ENCODE data around the gene ZDHHC14. TPM values are rescaled to one million over a fixed set of nuclear protein-coding genes. Genes with fewer than 3 reads are reported as not detected.
A peak's percentile ranks its signal among the peaks of the same experiment; 100 is the strongest.

ZDHHC14 gene
- total RNA-seq, 1 donor from 2014 or later: 10.0 TPM

DNA sequence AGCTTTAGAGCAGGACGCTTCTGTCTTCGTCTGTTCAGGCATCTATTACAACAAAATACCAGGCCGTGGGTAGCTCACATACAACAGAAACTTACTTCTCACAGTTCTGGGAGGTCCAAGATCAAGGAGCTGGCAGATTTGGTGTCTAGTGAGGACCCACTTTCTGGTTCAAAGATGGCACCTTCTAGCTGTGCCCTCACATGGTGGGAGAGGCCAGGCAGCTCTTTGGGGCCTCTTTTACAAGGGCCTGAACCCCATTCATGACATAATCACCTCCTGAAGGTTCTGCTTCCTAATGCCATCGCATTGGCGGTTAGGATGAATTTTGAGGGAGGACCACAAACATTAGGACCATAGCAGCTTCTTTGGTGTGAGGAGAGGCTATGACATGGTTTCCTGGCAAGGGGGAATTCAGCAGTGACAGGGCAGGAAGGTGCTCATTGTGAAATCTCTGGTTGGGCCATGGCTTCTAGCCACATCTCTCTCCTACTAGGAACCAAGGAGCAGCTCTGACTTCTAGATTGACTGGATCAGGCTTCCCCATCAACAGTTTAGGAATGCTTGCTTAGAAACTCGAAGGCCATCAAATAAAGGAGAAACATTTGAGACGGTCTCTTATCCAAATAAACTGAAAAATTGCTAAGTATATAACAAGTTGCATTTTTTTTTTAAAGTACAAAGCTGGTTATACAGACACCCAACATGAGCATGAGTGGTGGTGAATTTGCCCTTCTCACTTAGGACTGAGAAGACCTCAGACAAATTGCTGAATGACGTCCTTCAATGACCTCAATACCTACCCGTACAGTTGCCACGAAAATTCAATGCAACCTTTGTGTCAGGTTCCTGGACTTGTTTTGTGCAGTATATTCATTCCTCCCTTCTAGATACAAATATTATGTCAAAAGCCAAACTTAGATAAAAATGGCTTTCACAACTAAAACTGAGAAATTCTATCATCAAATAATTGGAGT lies 140.7 kb downstream of the ZDHHC14 start:
- DNase-seq (no peak), ATAC-seq (no peak)
- intact Hi-C loops (cut with micrococcal nuclease): no loop called here

DNA sequence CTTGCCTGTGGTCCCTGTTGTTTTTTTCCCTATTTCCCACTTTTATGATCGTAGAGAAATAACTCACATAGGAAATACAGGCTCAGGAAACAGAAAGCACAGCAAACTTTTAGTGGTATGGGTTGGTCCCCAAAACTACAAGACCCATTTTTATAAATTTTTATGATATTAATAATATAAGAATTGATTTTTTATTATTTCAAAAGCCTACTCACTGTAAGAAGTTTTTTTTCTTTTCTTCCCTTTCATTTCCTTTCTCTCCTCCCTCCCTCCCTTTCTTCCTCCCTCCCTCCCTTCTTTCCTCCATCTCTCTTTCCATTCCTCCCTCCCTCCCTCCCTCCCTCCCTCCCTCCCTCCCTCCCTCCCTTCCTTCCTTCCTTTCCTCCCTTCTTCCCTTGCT lies 141.5 kb downstream of the ZDHHC14 start:
- intact Hi-C loops (cut with micrococcal nuclease): no loop called here
- ATAC-seq (no peak), DNase-seq (no peak)

DNA sequence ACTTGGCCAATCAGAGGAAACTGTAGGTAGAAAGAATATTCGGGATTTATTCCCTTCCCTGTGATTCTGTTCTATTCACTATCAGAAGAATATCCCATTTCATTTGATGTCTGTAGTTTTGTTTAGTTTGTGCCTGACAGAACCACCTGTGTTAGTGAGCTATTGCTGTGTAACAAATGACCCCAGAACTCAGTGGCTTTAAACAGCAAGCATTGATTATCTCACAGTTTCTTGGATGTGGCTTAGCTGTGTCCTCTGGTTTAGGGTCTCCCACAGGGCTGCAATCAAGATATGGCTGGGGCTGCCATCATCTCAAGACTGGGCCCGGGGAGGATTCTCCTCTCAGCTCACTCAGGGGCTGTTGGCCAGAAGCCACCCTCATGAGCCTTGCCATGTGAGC lies 143.7 kb downstream of the ZDHHC14 start:
- intact Hi-C loops (cut with micrococcal nuclease): no loop called here
- ATAC-seq: no peak
- no peak for DNase-seq

DNA sequence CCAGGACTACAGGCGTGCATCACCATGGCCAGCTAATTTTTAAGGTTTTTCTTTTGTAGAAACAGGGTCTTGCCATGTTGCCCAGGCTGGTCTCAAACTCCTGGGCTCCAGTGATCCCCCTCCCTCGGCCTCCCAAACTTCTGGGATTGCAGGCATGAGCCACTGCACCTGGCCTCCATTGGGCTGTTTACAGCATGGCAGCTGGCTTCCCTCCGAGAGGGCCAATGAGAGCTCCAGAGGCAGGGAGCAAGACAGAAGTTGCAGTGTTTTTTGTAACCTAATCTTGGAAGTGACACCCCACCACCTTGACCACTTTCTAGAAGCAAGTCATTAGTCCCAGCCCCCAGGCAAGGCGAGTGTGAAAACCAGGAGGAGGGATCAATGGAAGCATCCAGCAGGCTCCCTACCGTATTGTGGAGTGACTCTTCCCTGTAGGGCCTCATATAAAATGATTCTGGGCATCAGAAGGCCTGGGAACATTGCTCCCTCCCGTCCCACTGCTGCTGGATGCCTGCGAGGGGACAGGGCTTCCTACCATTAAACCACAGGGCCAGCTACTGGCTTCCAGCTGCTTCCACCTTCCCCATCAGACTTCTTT lies 144.4 kb downstream of the ZDHHC14 start:
- intact Hi-C loops (cut with micrococcal nuclease): no loop called here
- ATAC-seq (no peak), DNase-seq (no peak)

DNA sequence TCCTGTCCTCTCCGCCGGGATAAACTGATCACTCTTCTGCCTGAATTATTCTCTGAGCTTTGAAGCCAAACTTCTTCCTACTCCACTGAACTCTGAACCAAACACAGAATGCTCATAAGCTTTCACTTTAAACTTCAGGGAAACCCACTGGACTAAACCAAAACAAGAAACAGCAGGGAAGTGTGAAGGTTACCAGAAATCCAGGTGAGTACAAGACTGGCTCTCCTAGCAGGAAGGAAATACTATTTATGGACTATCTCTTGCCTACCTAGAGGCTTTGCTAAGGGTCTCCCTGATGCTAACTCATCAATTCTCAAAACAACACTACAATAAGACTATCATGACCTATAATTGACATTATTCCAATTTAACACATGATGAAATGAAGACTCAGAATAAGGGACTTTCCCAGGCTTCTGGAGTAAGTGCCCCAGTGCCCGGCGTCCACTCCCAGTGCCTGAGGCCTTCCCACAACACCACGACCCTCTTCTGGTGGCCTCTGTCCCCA lies 145.0 kb downstream of the ZDHHC14 start:
- intact Hi-C loops (cut with micrococcal nuclease): no loop called here
- no peak for ATAC-seq

DNA sequence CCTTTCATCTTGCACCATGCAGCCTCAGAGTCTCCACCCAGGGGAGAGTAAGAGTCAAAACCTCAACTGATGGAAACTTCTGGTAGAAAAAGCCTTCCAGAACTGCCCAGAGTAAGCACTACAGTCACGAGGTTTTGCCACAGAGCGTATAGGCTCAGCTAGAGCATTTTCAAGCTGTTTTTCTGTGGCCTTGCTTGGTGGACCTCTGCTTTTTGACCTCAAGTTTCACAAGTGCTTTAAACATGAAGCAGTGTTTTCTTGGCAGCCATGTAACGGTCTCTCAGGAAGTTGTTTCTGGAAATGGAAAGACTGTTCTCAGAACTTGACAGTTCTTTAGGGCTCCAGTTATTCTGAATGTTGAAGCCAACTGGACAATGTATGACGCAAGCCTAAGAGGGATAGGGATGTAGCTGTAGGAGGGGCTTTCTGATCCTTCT lies 146.5 kb downstream of the ZDHHC14 start:
- DNase-seq: no peak
- peak; percentile 93 for ATAC-seq
- intact Hi-C loops (cut with micrococcal nuclease): no loop called here

More for the DNA sequence above, 145.0 kb downstream of the ZDHHC14 start:
- DNase-seq: no peak

DNA sequence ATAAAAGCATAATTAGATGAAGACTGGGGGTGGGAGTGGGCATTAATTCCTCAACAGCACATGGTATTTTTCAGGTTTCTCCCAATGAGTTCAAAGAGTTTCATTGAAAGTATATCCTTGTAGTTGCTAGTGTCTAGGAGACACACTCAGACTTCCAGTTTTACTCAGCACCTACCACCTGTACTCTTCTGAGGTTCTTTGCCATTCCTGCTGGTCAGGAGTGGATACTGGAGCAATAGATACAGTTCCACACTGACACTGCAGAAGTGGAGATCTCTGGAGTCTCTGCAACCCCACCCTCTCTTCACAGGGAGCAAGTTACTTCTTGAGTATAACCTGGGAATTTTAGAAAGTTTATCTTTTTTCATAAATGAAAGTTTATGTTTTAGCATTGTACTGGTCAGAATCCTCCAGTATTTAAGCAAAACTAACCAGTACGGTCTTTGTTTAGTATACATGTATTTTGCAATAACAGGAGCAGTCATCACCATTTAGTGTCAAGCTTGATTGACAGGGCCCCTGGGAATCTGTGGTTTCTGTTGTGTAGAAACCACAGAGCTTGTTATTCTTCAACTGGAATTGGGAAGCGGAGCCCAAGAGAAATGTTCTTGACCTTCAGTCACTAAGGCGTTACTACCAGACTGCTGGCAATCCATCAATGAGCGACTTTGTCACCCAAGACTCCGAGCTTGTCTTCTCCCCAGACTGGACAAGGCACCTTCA lies 148.1 kb downstream of the ZDHHC14 start:
- ATAC-seq: no peak
- DNase-seq: no peak
- intact Hi-C loops (cut with micrococcal nuclease): no loop called here

DNA sequence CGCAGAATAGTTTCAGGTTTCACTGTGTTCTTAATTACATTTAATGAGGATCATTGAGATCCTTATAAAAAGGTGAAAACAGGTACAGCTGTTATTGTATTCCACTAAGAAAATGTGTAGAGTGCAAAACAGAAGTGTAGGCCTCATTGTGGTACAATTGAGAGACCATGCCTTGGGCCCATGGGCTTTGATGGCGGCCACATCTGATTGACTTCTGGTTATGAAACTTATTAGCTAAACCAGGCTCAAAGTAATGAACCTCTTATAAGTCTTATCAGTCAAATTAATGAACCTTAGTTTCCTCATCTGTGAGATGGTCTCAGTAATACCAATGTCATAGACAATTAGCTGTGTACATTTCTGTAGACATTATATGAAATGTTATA lies 148.7 kb downstream of the ZDHHC14 start:
- intact Hi-C loops (cut with micrococcal nuclease): no loop called here
- no peak for DNase-seq
- ATAC-seq: no peak

DNA sequence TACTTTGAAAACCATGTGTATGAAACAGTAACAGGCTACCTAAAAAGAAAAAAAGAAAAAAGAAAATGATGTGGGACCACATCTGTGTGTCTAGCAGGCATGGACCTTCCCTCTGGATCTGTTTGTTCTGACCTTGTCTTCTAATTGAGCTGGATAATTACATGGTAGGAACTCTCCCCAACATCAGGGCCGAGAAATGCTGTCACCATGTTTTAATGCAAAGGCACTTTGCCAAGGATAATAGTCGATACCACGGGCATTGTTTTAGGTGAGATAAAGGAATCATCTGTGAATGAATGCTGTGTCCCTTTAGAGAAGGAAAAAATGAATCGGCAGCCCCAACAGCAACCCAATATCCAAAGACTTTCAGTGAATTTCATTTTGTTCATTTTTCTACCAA lies 149.1 kb downstream of the ZDHHC14 start:
- ATAC-seq (no peak), DNase-seq (no peak)
- intact Hi-C loops (cut with micrococcal nuclease): no loop called here

DNA sequence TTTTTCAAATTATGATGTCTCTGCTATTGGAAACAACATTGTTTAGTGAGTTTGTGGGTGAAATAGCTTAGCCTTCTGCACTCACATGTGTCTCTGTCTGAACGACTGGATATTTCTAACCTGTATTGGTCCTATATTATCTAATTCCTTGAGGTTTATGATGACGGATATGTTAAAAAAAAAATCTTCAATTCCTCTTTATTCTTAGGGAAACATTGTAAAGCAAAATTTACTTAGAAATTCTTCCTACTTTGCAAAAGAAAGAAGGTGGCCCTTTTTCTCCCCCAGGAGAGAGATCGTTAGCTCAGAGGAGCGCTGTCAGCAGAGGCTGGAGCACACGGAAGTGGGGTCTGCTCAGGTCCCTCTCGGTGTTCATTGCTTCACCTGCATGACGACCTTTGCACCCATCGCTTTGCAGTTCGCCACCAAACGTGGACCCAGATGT lies 149.8 kb downstream of the ZDHHC14 start:
- ATAC-seq (no peak), DNase-seq (no peak)
- intact Hi-C loops (cut with micrococcal nuclease): no loop called here

DNA sequence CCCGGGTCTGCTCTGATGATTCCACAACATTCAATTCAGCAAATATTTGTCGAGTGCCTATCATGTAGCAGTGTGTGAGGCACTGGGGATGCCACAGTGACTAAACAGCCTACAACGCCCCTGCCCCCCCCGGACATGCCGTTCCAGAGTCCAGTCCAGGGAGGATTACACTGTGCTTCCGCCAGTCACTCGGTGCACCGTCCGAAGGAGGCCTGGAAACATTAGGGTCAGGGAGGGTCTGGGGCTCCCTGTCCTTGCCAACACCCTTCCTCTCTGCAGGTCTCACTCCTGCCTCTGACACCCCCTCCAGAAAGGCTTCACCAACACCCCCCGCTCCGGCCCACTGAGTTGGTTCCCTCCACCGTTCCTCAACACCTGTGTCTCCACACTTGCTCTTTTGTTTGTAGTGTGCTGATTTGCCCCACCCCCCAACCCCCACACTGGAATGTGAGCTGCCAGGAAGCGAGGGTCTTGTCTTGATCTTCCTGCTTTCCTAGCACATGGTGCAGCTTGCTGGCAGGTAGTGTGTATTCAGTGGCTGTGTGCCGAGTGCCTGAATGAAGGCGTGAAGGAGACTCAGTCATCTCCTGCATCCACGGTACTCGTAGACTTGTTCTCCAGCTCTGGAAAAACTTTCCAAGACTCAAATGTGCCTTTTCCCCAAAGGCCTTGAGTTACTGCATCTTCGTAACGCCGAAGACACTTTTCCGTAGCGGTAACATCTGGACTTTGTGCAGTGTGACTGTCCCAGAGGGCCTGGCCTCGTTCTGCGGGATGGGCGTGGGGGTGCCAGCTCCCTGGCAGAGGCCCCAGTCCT lies 150.4 kb downstream of the ZDHHC14 start:
- intact Hi-C loops (cut with micrococcal nuclease): no loop called here
- DNase-seq (no peak), ATAC-seq (no peak)

DNA sequence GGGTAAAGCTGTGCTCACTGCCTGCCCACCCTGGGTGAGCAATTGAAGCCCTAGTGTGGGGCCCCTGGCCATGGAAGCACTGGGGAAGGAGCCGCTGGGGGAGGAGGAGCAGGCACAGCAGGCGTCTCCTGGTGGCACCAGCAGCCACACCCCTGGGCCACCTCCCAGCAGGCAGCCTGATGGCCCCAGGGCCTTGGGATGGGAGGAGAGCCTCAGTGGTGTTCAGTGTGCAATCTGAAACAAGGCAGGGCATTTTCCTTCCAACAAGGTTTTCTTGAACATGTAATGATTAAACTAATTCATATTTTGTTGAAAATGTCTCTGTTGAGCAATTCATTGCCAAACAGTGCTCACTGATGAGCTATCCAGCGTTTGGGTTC lies 151.0 kb downstream of the ZDHHC14 start:
- ATAC-seq (no peak), DNase-seq (no peak)
- intact Hi-C loops (cut with micrococcal nuclease): no loop called here

DNA sequence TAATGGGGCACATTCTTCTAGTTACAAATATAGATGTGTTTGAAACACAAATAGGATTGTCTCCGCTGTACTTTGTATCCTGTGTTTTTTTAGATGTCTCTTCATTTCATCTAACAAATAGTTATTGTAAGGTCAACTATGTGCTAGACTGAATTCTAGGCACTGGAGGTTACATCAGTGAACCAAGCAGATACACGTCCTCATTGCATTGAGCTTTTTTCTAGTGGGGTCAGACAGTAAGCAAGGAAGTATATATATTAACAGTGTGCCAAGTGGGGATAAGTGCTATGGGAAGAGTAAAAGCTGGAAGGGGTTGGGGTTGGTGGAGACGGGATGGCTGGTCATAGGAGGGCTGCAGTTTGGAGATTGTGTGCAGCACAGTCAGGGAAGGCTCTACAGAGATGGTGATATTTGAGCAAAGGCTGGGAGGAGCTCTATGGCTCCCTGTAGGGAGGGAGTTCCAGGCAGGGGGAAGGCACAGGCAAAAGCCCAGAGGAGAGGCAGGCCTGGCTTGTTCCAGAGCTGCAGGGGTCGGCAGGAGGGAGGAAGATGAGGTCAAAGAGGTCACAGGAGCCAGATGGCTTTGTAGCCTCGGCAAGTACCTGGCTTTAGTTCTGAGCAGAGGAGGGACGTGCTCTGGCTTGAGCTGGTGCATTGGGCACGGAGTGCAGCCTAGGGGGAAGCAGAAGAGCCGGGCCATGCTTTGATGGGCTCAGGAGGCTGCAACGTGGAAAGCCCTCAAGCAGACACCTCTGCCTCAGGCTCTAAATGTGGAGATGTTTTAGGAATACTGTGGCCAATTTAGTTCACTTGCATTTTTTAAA lies 152.3 kb downstream of the ZDHHC14 start:
- intact Hi-C loops (cut with micrococcal nuclease): no loop called here
- DNase-seq: no peak
- no peak for ATAC-seq

DNA sequence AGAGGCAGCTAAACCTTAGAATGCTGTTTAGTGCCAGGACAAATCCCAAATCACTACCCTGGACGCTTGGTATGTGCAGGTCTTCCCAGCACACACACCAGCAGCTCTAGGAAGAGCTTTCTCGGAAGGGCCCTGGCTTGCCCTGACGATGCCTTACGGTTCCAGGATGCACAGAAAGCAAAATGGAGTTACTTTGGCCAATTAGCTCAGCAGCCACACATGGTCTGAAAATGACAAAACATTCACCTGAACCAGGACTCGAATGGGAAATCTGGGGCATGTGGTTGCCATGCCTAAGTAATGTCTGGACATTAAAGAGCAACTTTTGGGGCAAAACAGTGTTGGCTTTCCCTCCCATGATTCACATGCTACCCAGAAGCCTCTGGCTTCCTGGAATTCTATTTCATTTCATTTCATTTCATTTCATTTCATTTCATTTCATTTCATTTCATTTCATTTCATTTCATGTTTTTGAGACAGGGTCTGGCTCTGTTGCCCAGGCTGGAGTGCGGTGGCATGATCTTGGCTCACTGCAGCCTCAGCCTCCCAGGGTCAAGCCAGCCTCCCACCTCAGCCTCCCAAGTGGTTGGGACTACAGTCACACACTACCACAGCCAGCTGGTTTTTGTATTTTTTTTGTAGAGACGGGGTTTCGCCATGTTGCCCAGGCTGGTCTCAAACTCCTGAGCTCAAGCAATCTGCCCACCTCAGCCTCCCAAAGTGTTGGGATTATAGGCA lies 153.3 kb downstream of the ZDHHC14 start:
- no peak for ATAC-seq

DNA sequence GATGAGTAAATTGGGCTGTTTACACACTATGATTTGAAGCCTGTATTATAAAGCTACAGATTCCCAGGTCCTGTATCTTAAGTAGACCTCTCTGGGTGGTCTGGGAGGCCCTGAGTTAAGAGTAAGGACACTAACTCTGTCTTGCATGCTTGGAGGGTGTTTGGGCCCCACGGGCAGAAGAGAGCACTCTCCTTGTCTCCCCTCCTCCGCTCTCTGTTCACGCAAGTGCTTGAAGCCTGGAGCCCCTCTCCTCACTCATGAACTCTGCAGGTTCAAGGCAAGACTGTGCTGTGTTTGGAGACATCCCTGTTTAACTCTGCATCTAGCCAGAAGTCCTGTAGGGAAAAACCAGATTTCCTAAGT lies 154.0 kb downstream of the ZDHHC14 start:
- DNase-seq (no peak), ATAC-seq (no peak)
- intact Hi-C loops (cut with micrococcal nuclease): no loop called here

More for the DNA sequence above, 153.3 kb downstream of the ZDHHC14 start:
- intact Hi-C loops (cut with micrococcal nuclease): no loop called here
- no peak for DNase-seq

DNA sequence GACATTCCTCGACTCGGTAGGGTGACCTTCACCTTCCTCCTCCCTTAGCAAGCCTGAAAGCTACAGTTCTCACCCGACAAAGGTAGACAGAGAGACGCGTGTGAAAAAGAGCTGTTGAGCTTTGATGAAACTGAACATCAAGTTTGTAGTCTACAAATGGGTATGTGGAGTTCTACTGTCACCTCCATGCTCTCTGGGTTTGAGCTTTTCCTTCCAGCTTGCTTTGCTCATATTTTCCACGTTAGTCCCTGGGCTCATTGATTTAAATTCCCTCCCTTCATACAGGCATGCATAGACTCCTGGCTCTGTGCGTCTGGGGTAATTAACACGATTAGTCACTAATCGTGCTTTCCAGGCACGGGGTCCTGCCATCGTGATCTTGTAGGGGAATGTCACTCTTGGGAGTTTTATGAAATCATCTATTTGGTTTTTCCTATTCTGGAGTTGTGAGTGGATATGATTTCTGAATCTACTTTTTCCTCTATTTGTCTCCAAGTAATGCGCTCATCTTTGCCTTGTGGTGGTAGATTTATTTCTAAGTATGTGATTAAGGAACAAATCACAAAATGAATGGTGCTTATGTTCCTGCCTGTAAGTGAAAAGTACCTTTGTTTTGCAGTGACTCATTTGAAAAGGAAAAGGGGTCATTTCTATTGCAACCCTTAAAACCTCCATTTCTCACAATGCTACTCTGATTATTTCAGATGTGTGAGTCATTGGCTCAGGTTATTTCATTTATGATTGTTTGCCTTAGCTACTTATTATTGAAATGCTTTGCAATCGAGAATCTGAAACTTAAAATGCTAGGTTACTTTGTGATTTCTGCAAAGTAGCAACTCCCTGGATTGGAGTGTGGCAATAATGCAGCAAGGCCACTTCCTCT lies 154.6 kb downstream of the ZDHHC14 start:
- DNase-seq (no peak), ATAC-seq (no peak)
- intact Hi-C loops (cut with micrococcal nuclease): no loop called here

DNA sequence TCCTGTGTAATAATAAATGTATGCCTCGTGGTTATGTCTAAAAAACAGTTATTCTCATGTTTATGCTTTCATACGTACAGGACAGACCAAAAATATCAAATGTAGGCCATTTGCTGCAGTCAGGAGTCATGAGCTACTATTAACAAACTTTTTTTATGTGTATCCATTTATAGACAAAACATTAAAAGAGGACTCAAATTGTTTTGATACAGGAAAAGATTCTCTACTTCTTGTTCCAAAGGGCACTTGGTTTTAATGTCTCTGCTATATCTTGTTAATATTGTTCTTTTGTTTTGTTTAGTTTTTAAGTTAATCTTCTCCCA lies 155.2 kb downstream of the ZDHHC14 start:
- intact Hi-C loops (cut with micrococcal nuclease): no loop called here
- ATAC-seq: peak; percentile 16
- no peak for DNase-seq

Data from left ventricle myocardium superior (tissue), 1 donor.